22Rv1 (cell line): ENCODE results near the gene ACMSD.

ENCODE experiments used
- H3K27ac ChIP-seq: fragments of 450-650 bp; 2 replicates; pipeline ENCODE4 v1.5.1; 2017
- CTCF ChIP-seq: fragments of 450-650 bp; IDR thresholded peaks from 2 replicates; pipeline ENCODE4 v1.5.1; 2017; ENCODE audit warnings: mild to moderate bottlenecking
- ZFX ChIP-seq: fragments of 450-650 bp; IDR thresholded peaks from 2 replicates; pipeline ENCODE4 v1.6.1; 2017; ENCODE audit warnings: antibody characterized with exemption, borderline replicate concordance

The ACMSD gene

DNA sequence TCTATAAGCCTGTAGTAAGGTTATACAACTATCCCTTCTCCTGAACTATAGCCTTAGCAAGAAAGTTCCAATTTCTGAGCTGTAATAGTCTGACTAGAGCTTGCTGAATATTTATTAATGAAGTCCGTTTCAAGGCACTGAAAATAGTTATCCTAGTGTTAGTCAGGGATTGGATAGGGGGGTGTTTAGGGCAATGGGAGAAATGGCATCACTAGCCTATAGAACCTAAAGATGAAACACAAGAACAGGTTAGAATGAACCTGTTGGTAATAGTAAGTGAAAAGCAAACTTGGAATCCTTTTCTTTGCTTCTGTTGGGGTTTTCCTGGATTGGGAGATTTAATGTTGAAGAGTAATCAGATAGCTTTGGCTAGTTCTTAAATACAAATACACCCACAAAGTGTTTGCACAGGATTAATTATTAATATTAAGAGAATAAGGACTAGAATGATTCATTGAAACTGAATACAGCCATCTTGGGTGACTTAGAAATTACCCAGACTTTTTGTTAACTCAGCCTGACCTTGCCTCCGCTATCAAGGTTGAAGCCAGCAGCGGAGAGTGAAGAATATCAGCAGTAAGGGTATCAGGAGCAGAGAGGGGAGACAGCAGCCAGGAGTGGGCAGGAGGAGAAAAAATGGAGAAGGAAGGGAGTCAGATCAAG, 94.6 kb downstream of the ACMSD start:
- H3K27ac ChIP-seq = peak overlapping the region; percentile 43
- no peak for TF ChIP-seq CTCF
- no peak for TF ChIP-seq ZFX

DNA sequence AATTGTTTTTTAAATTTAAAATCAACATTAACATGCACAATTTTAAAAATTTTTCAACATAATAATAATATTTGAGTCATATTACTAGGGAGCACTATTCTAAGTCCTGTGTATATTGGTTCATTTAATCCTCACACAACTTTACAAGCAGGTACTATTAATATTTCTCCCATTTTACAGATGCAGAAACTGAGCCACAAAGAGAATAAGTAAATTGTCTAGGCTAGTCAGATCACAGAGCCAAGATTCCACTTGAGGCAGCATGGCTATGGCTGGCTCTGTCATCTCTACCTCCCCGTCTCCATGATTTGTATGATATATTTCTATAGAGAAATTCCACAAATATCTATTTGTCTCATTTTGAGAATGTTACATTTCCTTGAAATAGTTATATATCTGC, 95.3 kb downstream of the ACMSD start:
- H3K27ac ChIP-seq = peak overlapping the region; percentile 43
- TF ChIP-seq ZFX (no peak), CTCF (no peak)

DNA sequence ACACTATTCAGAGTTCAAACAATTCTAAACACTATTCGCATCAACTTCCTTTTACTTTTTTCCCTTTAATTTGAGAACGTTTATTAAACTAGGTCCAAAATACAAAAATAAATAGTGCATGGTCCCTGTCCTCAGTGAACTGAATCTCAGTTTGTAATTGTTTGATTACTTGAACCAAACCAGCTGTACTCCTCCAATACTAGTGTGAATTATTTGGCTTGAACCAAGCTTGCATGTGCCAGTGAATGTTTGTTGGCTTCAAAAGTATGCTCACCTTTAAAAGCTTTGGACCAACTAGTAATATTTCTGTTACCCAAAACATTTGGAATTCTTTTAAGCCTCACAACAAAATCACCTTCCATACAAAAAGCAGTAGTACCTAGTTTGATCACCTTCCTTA, 95.7 kb downstream of the ACMSD start:
- TF ChIP-seq ZFX = no peak
- no peak for TF ChIP-seq CTCF
- H3K27ac ChIP-seq = no peak overlapping the region

GRCh38 chr2:134934641-134935040, 96.2 kb downstream of the ACMSD start:
- no peak overlapping the region for H3K27ac ChIP-seq

DNA sequence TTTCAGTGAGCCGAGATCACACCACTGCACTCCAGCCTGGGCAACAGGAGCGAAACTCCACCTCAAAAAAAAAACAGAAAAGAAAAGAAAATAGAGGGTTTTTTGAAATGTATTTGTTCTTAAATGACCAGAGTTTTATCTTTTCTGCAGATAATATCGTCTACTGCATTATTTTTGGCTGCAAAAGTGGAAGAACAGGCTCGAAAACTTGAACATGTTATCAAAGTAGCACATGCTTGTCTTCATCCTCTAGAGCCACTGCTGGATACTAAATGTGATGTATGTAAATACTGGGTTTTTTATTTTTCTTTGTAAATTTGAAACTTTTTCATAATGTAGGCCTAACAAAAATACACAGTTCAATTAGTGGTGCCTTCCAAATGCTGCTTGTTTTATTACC, 98.3 kb downstream of the ACMSD start:
- TF ChIP-seq ZFX (no peak), CTCF (no peak)
- H3K27ac ChIP-seq = no peak overlapping the region

More at GRCh38 chr2:134934641-134935040, 96.2 kb downstream of the ACMSD start:
- TF ChIP-seq ZFX (no peak), CTCF (no peak)

GRCh38 chr2:134943540-134943939, 105.1 kb downstream of the ACMSD start:
- no peak for TF ChIP-seq ZFX
- TF ChIP-seq CTCF = no peak
- H3K27ac ChIP-seq = no peak overlapping the region

- no peak overlapping the region for H3K27ac ChIP-seq
- no peak for TF ChIP-seq CTCF
- TF ChIP-seq ZFX = no peak
Observed at GRCh38 chr2:134944975-134945374, 106.6 kb downstream of the ACMSD start.
